DOHH2 (cell line): ENCODE data around the gene PIGC.

Experiments used
- H3F3A ChIP-seq: fragments of 200-600 bp; sonication (generic), shearing (Covaris generic); 2 replicates; pipeline ENCODE4 v1.6.0; 2016; ENCODE audit warnings: antibody characterized with exemption, mild to moderate bottlenecking; ENCODE audit not compliant: control insufficient read depth, insufficient read depth
- H3K27ac ChIP-seq: fragments of 200-600 bp; sonication (generic); 2 replicates; pipeline ENCODE4 v1.5.1; 2014; ENCODE audit warnings: low read depth, mild to moderate bottlenecking, low read length, moderate library complexity
- H3K27me3 ChIP-seq: fragments of 200-600 bp; sonication (generic); 2 replicates; pipeline ENCODE4 v1.6.1; 2014; ENCODE audit warnings: mild to moderate bottlenecking, low read length, mixed read lengths; ENCODE audit not compliant: control insufficient read depth
- H3K36me3 ChIP-seq: fragments of 200-600 bp; sonication (generic); 2 replicates; pipeline ENCODE4 v1.6.1; 2014; ENCODE audit warnings: mild to moderate bottlenecking, low read length, moderate library complexity, mixed read lengths; ENCODE audit not compliant: control insufficient read depth
- H3K4me1 ChIP-seq: fragments of 200-600 bp; sonication (generic); 2 replicates; pipeline ENCODE4 v1.6.1; 2014; ENCODE audit warnings: mild to moderate bottlenecking, low read length, mixed read lengths; ENCODE audit not compliant: control insufficient read depth
- H3K4me2 ChIP-seq: fragments of 200-600 bp; sonication (generic); 2 replicates; pipeline ENCODE4 v1.6.0; 2014; ENCODE audit warnings: mild to moderate bottlenecking, low read length, moderate library complexity
- H3K4me3 ChIP-seq: fragments of 200-600 bp; sonication (generic); 2 replicates; pipeline ENCODE4 v1.5.1; 2014; ENCODE audit warnings: mild to moderate bottlenecking, low read length, mixed read lengths
- H3K79me2 ChIP-seq: fragments of 200-600 bp; sonication (generic); 2 replicates; pipeline ENCODE4 v1.6.1; 2014; ENCODE audit warnings: mild to moderate bottlenecking, low read length, mixed read lengths; ENCODE audit not compliant: control insufficient read depth
- H3K9me2 ChIP-seq: fragments of 200-600 bp; sonication (generic); replicated peaks from 2 replicates; pipeline ENCODE4 v1.6.1; 2014; ENCODE audit warnings: mild to moderate bottlenecking, low read length, mixed read lengths; ENCODE audit not compliant: control insufficient read depth
- H3K9me3 ChIP-seq: fragments of 200-600 bp; sonication (generic); 2 replicates; pipeline ENCODE4 v1.6.1; 2014; ENCODE audit warnings: antibody characterized with exemption, low read length, mixed read lengths; ENCODE audit not compliant: control insufficient read depth, insufficient read depth
- H4K20me1 ChIP-seq: fragments of 200-600 bp; sonication (generic); 2 replicates; pipeline ENCODE4 v1.6.0; 2014; ENCODE audit warnings: low read depth, mild to moderate bottlenecking, antibody characterized with exemption, low read length, moderate library complexity; ENCODE audit not compliant: control insufficient read depth, insufficient read depth
- CTCF ChIP-seq: fragments of 200-600 bp; sonication (generic); IDR thresholded peaks from one replicate; pipeline ENCODE4 v1.5.1; 2014; ENCODE audit warnings: antibody characterized with exemption, mild to moderate bottlenecking, low read depth, low read length; ENCODE audit not compliant: poor library complexity, severe bottlenecking
- EZH2phosphoT487 ChIP-seq: fragments of 200-600 bp; sonication (generic); IDR thresholded peaks from 2 replicates; pipeline ENCODE4 v1.6.1; 2017; ENCODE audit warnings: borderline replicate concordance, mild to moderate bottlenecking, antibody characterized with exemption, low read length, moderate library complexity, mixed read lengths

The PIGC gene

GRCh38 chr1:172453153-172453545, 9.3 kb upstream of the PIGC start:
- H4K20me1 ChIP-seq, result no peaks in the 10 kb centered on the region
- H3K79me2 ChIP-seq, result no peaks in the 10 kb centered on the region
- no peaks in the 10 kb centered on the region for H3K27me3 ChIP-seq
- H3K9me2 ChIP-seq, result no peaks in the 10 kb centered on the region
- peaks cover 6% of the 10 kb centered on the region; the same call in 1 of the 2 replicates for H3K4me1 ChIP-seq
- H3K27ac ChIP-seq, result no peak overlapping the region
- H3F3A ChIP-seq, result no peaks in the 10 kb centered on the region
- H3K36me3 ChIP-seq, result no peaks in the 10 kb centered on the region
- no peak overlapping the region for H3K4me2 ChIP-seq
- no peak overlapping the region for H3K4me3 ChIP-seq
- no peaks in the 10 kb centered on the region for H3K9me3 ChIP-seq
- TF ChIP-seq CTCF (no peak), EZH2phosphoT487 (no peak)

- Histone ChIP-seq H3K36me3 (no peaks in the 10 kb centered on the region), H3F3A (no peaks in the 10 kb centered on the region), H3K27me3 (no peaks in the 10 kb centered on the region), H3K4me3 (no peak overlapping the region), H3K79me2 (no peaks in the 10 kb centered on the region), H3K9me3 (no peaks in the 10 kb centered on the region), H3K4me2 (no peak overlapping the region), H3K27ac (no peak overlapping the region), H3K9me2 (no peaks in the 10 kb centered on the region), H3K4me1 (peaks cover 6% of the 10 kb centered on the region; the same call in 1 of the 2 replicates), H4K20me1 (no peaks in the 10 kb centered on the region)
- TF ChIP-seq EZH2phosphoT487 (no peak), CTCF (no peak)
These were observed 8.8 kb upstream of the PIGC start for GRCh38 chr1:172452536-172453152.

- Histone ChIP-seq H3K9me2 (no peaks in the 10 kb centered on the region), H3K4me1 (peaks cover 6% of the 10 kb centered on the region; the same call in 1 of the 2 replicates), H3K9me3 (no peaks in the 10 kb centered on the region), H3K36me3 (no peaks in the 10 kb centered on the region), H3F3A (no peaks in the 10 kb centered on the region), H4K20me1 (no peaks in the 10 kb centered on the region), H3K27me3 (no peaks in the 10 kb centered on the region), H3K27ac (no peak overlapping the region), H3K4me2 (no peak overlapping the region), H3K79me2 (no peaks in the 10 kb centered on the region), H3K4me3 (no peak overlapping the region)
- TF ChIP-seq EZH2phosphoT487 (no peak), CTCF (no peak)
These were observed 7.2 kb upstream of the PIGC start for GRCh38 chr1:172451002-172451443.
